ENCODE measurements around the gene PCDHGC5.

Gene PCDHGC5

DNA sequence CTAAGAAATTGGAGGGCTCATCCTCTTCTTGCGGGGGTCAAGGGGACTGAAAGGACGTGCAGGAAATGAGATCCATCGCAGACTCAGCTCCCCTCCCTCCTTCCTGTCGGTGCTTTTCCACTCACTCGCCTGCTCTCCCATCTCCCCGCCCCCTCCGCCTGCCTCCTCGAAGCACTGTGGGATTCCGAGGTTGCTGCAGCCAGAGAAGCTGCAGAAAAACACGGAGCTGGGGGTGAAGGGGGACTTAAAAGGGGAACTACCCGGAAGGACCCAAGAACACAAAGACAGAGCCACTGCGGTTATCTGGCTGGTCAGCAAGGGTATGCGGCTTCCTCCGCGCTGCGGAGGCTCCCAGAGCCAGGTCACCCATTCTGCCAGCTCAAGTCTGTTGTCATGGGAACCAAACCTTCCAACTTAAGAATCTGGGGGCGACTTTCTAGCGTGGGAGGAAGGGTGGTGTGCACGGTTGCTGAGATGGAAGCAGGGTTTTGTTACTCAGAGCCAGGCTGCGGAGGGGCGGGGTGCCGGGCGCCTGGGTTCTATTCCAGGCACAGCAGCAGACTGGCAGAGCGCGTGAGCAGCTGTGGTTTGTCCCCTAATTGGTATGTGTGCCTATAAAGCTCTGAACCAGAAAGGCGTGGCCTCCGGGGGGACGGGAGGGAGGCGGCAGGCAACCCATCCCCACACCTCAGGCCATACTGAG, 24.9 kb downstream of the PCDHGC5 start:
- H3K4me3 ChIP-seq (ENCODE audit: low read length) = peak overlapping the region; percentile 60
- TF ChIP-seq, protein P1, sequence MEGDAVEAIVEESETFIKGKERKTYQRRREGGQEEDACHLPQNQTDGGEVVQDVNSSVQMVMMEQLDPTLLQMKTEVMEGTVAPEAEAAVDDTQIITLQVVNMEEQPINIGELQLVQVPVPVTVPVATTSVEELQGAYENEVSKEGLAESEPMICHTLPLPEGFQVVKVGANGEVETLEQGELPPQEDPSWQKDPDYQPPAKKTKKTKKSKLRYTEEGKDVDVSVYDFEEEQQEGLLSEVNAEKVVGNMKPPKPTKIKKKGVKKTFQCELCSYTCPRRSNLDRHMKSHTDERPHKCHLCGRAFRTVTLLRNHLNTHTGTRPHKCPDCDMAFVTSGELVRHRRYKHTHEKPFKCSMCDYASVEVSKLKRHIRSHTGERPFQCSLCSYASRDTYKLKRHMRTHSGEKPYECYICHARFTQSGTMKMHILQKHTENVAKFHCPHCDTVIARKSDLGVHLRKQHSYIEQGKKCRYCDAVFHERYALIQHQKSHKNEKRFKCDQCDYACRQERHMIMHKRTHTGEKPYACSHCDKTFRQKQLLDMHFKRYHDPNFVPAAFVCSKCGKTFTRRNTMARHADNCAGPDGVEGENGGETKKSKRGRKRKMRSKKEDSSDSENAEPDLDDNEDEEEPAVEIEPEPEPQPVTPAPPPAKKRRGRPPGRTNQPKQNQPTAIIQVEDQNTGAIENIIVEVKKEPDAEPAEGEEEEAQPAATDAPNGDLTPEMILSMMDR (conservative IDR thresholded peaks at IDR 0.05; ENCODE audit: low read depth, low read length) = no peak
- peak; percentile 98 for DNase-seq (ENCODE audit: low read depth)

DNA sequence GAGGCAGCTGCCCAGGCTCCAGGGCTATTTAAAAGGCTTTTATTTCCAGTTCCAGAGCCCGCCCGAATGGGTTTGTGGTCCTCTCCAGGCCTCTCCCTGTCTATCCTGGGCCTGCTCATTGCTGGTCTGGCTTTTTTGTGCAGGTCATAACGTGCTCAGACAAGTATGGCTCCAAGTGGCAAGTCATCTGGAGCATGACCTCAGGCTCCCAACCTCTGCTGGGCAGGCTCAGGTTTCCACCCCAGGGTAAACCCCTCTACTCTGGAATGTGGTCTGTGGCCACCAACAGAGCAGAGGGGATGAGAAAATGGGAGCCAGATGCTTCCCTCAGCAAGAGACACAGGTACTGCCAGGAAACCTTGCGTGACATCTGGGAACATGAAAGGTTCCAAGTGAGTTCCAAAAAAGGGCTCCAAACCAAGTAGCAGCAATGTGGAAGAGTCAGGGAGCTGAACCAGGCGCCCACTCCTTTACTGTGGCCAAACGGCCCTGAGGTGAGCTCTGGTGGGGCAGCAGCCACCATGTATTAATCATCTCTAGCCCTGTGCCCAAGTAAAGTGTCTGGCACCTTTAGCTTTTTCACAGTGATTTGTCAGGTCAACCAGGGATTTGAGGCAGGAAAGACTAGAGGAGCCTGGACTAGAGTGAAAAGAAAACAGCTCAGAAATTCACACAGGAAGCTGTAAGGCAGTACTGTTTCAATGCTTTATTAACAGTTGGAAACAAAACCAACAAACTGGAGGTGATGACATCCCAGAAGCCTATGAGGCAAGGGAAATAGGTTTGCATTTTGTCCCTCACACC, 25.7 kb downstream of the PCDHGC5 start:
- TF ChIP-seq, protein P1 (conservative IDR thresholded peaks at IDR 0.05; ENCODE audit: low read depth, low read length) = no peak
- no peak overlapping the region for H3K4me3 ChIP-seq (ENCODE audit: low read length)
- DNase-seq (ENCODE audit: low read depth) = no peak

DNA sequence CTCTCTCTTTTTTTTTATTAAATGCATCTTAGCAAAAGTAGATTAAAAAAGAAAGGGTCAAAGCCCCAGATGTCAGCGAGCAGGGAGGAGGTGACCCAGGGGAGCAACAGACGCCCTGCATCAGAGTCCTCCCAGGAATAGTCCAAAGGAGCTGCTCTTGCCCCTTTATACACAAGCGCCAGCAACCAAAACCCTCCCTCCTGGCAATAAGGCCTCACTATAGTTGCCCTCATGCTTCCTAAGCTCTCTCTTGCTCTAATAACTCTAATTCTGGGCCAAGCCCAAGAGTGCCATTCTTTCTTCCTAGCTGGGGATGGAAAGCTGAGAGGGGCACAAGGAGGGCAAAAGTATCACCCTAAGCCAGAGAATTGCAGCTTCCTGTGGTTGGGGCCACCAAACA, 26.3 kb downstream of the PCDHGC5 start:
- no peak overlapping the region for H3K4me3 ChIP-seq (ENCODE audit: low read length)
- no peak for DNase-seq (ENCODE audit: low read depth)
- TF ChIP-seq, protein P1 (conservative IDR thresholded peaks at IDR 0.05; ENCODE audit: low read depth, low read length) = no peak

DNA sequence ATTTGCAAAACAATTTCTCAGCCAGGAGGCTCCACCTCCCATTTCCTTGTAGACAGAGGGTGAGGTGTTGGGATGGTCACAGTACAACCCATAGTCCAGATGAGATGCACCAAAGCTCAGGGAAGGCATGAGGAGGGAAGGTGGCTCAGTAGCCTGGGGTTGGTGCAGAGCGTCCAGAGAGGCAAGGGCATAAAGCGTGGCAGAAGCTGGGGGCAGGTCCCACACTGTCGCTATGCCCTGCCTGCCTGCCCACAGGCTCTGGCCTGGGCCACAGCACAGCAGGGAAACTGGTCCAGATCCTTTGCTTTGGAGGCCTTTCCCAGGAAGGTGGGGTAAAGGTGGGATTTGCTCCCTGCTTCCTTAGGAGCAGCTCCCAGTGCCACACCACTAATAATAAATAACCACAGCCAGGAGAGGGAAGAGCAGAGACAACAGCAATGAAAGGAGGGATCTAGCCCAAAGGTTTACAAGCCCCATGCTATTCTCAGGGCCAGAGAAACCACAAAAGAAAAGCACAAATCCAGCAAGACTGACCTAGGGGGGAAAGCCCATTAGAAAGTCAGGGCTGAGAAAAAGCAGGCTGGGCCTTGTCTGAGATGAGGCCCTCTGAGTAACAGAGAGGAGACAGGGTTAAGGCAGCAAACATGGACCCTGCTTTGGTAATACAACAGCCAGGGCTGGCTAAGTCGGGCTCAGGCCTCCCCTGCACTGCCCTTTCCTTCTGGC, 27.2 kb downstream of the PCDHGC5 start:
- no peak for DNase-seq (ENCODE audit: low read depth)
- H3K4me3 ChIP-seq (ENCODE audit: low read length) = no peak overlapping the region
- TF ChIP-seq, protein P1 (conservative IDR thresholded peaks at IDR 0.05; ENCODE audit: low read depth, low read length) = no peak

DNA sequence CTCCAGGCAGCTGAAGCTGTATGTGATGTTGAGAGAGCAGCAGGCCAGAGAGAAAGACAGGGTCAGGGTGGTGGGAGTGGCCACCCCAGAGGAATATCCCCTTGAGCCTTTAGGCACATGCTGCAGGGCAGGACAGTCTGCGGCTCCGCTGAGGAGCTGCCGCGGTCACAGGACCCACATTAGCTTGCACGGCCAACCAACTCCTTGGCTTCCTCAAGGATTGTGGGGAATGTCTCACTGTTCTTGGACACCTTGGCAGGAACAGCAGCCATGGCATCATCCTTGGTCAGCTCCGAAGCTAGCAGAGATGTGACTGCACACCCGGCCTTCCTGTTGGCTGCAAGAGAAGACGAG, 27.8 kb downstream of the PCDHGC5 start:
- TF ChIP-seq, protein P1 (conservative IDR thresholded peaks at IDR 0.05; ENCODE audit: low read depth, low read length) = no peak
- no peak overlapping the region for H3K4me3 ChIP-seq (ENCODE audit: low read length)
- no peak for DNase-seq (ENCODE audit: low read depth)

DNA sequence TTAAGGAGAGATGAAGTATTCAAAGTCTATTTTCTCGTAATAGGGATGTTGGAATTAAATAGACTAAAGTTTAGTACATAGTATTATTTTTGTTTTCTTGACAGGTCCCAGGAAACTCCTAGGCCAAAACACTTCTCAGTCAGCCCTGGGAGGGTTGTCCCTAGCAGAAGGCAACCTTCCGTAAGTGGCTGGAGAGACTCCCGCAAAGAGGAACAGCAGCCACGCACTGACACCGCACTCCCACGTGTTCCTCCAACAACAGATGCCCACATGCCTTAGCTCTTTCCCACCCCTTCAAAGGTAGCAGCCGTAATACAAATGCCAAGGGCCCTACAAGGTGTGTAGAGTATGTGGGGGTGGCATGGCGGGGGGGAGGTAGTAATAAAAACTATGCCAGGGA, 28.4 kb downstream of the PCDHGC5 start:
- TF ChIP-seq, protein P1 (conservative IDR thresholded peaks at IDR 0.05; ENCODE audit: low read depth, low read length) = no peak
- no peak overlapping the region for H3K4me3 ChIP-seq (ENCODE audit: low read length)
- no peak for DNase-seq (ENCODE audit: low read depth)

Data from retinal pigment epithelial cell (primary cell).